Right lobe of liver (tissue), 6 donors: ENCODE data around the gene AIG1. TPM values are rescaled to one million over a fixed set of nuclear protein-coding genes. Genes with fewer than 3 reads are reported as not detected.

Source experiments
- ATAC-seq, 4 donors: fragments of 200-7000 bp; cut with Tn5 transposase; one replicate each; pipeline ENCODE4 v1.9.1; 2020; ENCODE audit warnings: mild to moderate bottlenecking in 4 of 4, moderate library complexity in 4 of 4
- DNase-seq, 3 donors: peaks; one replicate each; pipeline ENCODE4 v3.0.0-alpha.2; 2020
- H3K27ac ChIP-seq, 3 donors: fragments of 200-600 bp; one replicate each; pipeline ENCODE4 v1.8.0; 2022
- H3K27me3 ChIP-seq, 2 donors: fragments of 200-600 bp; one replicate each; pipeline ENCODE4 v1.8.0; 2022
- H3K36me3 ChIP-seq, 4 donors: fragments of 200-600 bp; sonication (generic) in 1 of 4; one replicate each; pipeline versions ENCODE4 v1.5.1 to v1.8.0; 2017 to 2022; ENCODE audit warnings: control low read depth in 1 of 4
- H3K4me1 ChIP-seq, 4 donors: fragments of 200-600 bp; sonication (generic) in 1 of 4; one replicate each; pipeline versions ENCODE4 v1.5.1 to v1.8.0; 2017 to 2022; ENCODE audit warnings: control low read depth in 1 of 4
- H3K4me3 ChIP-seq, 3 donors: fragments of 200-600 bp; one replicate each; pipeline ENCODE4 v1.8.0; 2022
- H3K9me3 ChIP-seq, 4 donors: fragments of 200-600 bp; sonication (generic) in 1 of 4; one replicate each; pipeline versions ENCODE4 v1.5.1 to v1.8.0; 2017 to 2022; ENCODE audit warnings: control low read depth in 1 of 4
- CTCF ChIP-seq, 4 donors: fragments of 200-600 bp in 3 of 4; fragments of 450-650 bp in 1 of 4; IDR thresholded peaks; one replicate each; pipeline versions ENCODE4 v1.5.1 to v1.8.0; 2016 to 2022; ENCODE audit warnings: antibody characterized with exemption in 4 of 4, mild to moderate bottlenecking in 2 of 4
- POLR2A ChIP-seq: fragments of 450-650 bp; IDR thresholded peaks from one replicate; pipeline ENCODE4 v1.6.1; 2017; ENCODE audit warnings: antibody characterized with exemption, mild to moderate bottlenecking
- WGBS: methylation state at CpG from one replicate; pipeline ENCODE4 v1.1.6; 2018; ENCODE audit warnings: low coverage, low lambda C conversion rate; ENCODE audit not compliant: insufficient coverage; ENCODE audit errors: missing lambda C conversion rate; 5-methylcytosine and 5-hydroxymethylcytosine counted together
- intact Hi-C, 2 donors: fragments of 100-400 bp; cut with DNase I; formaldehyde crosslinking; loops; one replicate each; pipeline versions ENCODE4 v1.11.2 to v1.14.1; 2022
- total RNA-seq, 6 experiments: library from RNA; depleted of rRNA in 2 of 6; stranded (reverse); fragments of >200 nt in 2 of 6; fragmentation: NEBNext Ultra II Directional in 3 of 6; extraction: Animal tissue kit (Norgen Biotek cat#: 25700) in 3 of 6; gene quantifications; one replicate each; pipeline versions ENCODE4 v1.1.0 to v1.2.4, GENCODE V29; 2016 to 2023
- donor health status: DM: no; HTN: yes; CAD: no.
- donor health status: DM: no; HTN: no; CAD: no.
- donor health status: DM: no; HTN: no; CAD: no.
- donor health status: DM: no; HTN: yes; CAD: no.
- donor health status: DM: no; HTN: yes; CAD: no.

Gene AIG1
- total RNA-seq, 6 experiments from 2014 or later: 81.4 to 151 (median 111) TPM

GRCh38 chr6:143385636-143386035 lies 324.9 kb downstream of the AIG1 start:
- H3K9me3 ChIP-seq: no peaks in the 10 kb centered on the region
- H3K27ac ChIP-seq: no peak overlapping the region
- no peak for DNase-seq
- no peaks in the 10 kb centered on the region for H3K27me3 ChIP-seq
- no peaks in the 10 kb centered on the region for H3K4me1 ChIP-seq
- ATAC-seq: no peak
- intact Hi-C loops: no loop called here
- 82% methylated on average over 2 of the region's 2 CpGs for WGBS
- no peak overlapping the region for H3K4me3 ChIP-seq
- H3K36me3 ChIP-seq: no peaks in the 10 kb centered on the region
- no peak for TF ChIP-seq POLR2A
- TF ChIP-seq CTCF (IDR thresholded peaks at IDR 0.05): no peak

GRCh38 chr6:143390278-143390677 lies 329.6 kb downstream of the AIG1 start:
- intact Hi-C loops: no loop called here
- H3K36me3 ChIP-seq: no peaks in the 10 kb centered on the region
- no peaks in the 10 kb centered on the region for H3K27me3 ChIP-seq
- H3K4me1 ChIP-seq: no peaks in the 10 kb centered on the region
- H3K27ac ChIP-seq: no peak overlapping the region
- TF ChIP-seq POLR2A: no peak
- no peak for TF ChIP-seq CTCF (IDR thresholded peaks at IDR 0.05)
- H3K4me3 ChIP-seq: no peak overlapping the region
- ATAC-seq: no peak
- WGBS: 90% methylated on average over 2 of the region's 3 CpGs
- DNase-seq: no peak
- no peaks in the 10 kb centered on the region for H3K9me3 ChIP-seq

Other genes with a start within 250 kb of the AIG1 start
- 1 to 10 TPM; 3.0 to 8.9 (median 5.1) TPM for gene HIVEP2, start 115.7 kb upstream of the AIG1 start, total RNA-seq